ENCODE results near the gene OGFOD3.
"Not testable (repeated sequence)": the region's sequence is repeated elsewhere in the genome, so short reads cannot be mapped to it uniquely, and the experiment has no call there.

The OGFOD3 gene

DNA sequence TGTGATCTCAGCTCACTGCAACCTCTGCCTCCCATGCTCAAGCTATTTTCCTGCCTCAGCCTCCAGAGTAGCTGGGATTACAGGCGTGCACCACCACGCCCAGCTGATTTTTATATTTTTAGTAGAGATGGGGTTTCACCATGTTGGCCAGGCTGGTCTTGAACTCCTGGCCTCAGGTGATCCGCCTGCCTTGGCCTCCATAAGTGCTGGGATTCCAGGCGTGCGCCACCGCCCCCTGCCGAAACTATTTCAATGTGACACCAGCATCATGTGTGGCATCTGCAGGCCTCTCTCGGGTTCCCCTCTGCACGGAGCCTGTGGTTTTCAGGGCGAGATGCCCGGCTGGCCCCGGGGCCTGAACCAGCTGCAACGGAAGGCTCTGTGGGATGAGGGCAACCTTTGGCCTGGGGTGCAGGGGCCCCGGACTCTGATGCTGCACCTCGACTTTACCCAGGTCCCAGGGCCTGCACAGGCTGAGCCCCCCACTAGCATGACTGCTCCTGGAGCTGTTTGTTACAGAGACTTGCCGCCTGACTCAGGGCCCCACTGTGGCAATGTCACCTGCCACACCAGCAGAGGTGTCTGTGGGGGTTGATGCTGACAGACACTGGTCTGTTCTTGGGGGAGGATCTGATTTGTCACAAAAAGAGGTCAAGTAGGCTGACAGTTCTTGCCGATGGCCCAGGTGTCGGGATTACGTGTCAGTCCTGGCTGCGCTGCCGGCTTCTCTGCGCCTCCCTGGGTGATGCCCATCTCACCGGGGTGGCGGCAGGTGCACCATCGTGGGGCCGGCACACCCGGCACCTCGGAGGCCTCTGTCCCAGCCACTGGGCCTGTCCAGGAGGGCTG, 68.0 kb downstream of the OGFOD3 start:
- no peaks in the 10 kb centered on the region for H3K27me3 ChIP-seq (ENCODE audit: insufficient read depth, poor library complexity, severe bottlenecking)
- H3K27ac ChIP-seq (ENCODE audit: poor library complexity, severe bottlenecking) = no peak overlapping the region
- H3K4me1 ChIP-seq (ENCODE audit: insufficient read depth, poor library complexity, severe bottlenecking) = peaks cover 1% of the 10 kb centered on the region
- no peak for TF ChIP-seq CTCF (IDR thresholded peaks at IDR 0.05; ENCODE audit: poor library complexity, severe bottlenecking)
- H3K4me3 ChIP-seq (ENCODE audit: severe bottlenecking) = no peak overlapping the region
- ATAC-seq (ENCODE audit: low read depth) = no peak
- no peak for DNase-seq (ENCODE audit: low spot score)
- no peaks in the 10 kb centered on the region for H3K36me3 ChIP-seq (ENCODE audit: low read depth)
- H3K9me3 ChIP-seq (ENCODE audit: severe bottlenecking) = no peaks in the 10 kb centered on the region

- ATAC-seq (ENCODE audit: low read depth) (no peak), DNase-seq (ENCODE audit: low spot score) (no peak)
- no peak overlapping the region for H3K27ac ChIP-seq (ENCODE audit: poor library complexity, severe bottlenecking)
- H3K4me1 ChIP-seq (ENCODE audit: insufficient read depth, poor library complexity, severe bottlenecking) = no peaks in the 10 kb centered on the region
- no peaks in the 10 kb centered on the region for H3K9me3 ChIP-seq (ENCODE audit: severe bottlenecking)
- no peak for TF ChIP-seq CTCF (IDR thresholded peaks at IDR 0.05; ENCODE audit: poor library complexity, severe bottlenecking)
- no peaks in the 10 kb centered on the region for H3K36me3 ChIP-seq (ENCODE audit: low read depth)
- no peak overlapping the region for H3K4me3 ChIP-seq (ENCODE audit: severe bottlenecking)
- H3K27me3 ChIP-seq (ENCODE audit: insufficient read depth, poor library complexity, severe bottlenecking) = no peaks in the 10 kb centered on the region
Observed at GRCh38 chr17:82349287-82349701, 69.1 kb downstream of the OGFOD3 start.

- Histone ChIP-seq H3K36me3 (ENCODE audit: low read depth) (no peaks in the 10 kb centered on the region), H3K4me3 (ENCODE audit: severe bottlenecking) (no peak overlapping the region), H3K27ac (ENCODE audit: poor library complexity, severe bottlenecking) (no peak overlapping the region), H3K9me3 (ENCODE audit: severe bottlenecking) (no peaks in the 10 kb centered on the region), H3K4me1 (ENCODE audit: insufficient read depth, poor library complexity, severe bottlenecking) (no peaks in the 10 kb centered on the region), H3K27me3 (ENCODE audit: insufficient read depth, poor library complexity, severe bottlenecking) (no peaks in the 10 kb centered on the region)
- ATAC-seq (ENCODE audit: low read depth) = no peak
- no peak for TF ChIP-seq CTCF (IDR thresholded peaks at IDR 0.05; ENCODE audit: poor library complexity, severe bottlenecking)
- no peak for DNase-seq (ENCODE audit: low spot score)
Observed at GRCh38 chr17:82348866-82349265, 69.5 kb downstream of the OGFOD3 start.

DNA sequence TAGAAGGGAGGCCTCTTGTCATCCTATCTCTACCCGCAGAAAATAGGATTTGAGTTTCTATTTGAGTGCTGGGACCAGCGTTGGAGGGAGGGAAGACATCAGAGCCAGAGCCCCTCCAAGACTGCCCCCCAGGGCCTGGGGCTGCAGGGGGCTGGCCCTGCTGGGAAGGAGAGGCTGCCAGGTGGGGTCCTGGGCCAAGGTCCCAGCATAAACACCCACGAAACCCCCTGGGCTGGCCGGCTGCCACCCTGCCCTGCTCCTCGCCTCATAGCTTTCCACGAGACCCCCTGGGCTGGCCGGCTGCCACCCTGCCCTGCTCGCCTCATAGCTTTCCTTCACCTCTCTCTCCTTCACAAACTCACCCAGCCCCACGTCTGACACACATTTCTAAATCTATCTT, 70.0 kb downstream of the OGFOD3 start:
- H3K36me3 ChIP-seq (ENCODE audit: low read depth) = no peaks in the 10 kb centered on the region
- TF ChIP-seq CTCF (IDR thresholded peaks at IDR 0.05; ENCODE audit: poor library complexity, severe bottlenecking) = no peak
- no peak overlapping the region for H3K4me3 ChIP-seq (ENCODE audit: severe bottlenecking)
- no peaks in the 10 kb centered on the region for H3K4me1 ChIP-seq (ENCODE audit: insufficient read depth, poor library complexity, severe bottlenecking)
- no peaks in the 10 kb centered on the region for H3K9me3 ChIP-seq (ENCODE audit: severe bottlenecking)
- no peak overlapping the region for H3K27ac ChIP-seq (ENCODE audit: poor library complexity, severe bottlenecking)
- H3K27me3 ChIP-seq (ENCODE audit: insufficient read depth, poor library complexity, severe bottlenecking) = no peaks in the 10 kb centered on the region
- no peak for ATAC-seq (ENCODE audit: low read depth)
- DNase-seq (ENCODE audit: low spot score) = no peak

GRCh38 chr17:82347994-82348393, 70.4 kb downstream of the OGFOD3 start:
- DNase-seq (ENCODE audit: low spot score); ATAC-seq (ENCODE audit: low read depth); H3K27me3 ChIP-seq (ENCODE audit: insufficient read depth, poor library complexity, severe bottlenecking); H3K36me3 ChIP-seq (ENCODE audit: low read depth); H3K4me1 ChIP-seq (ENCODE audit: insufficient read depth, poor library complexity, severe bottlenecking); H3K9me3 ChIP-seq (ENCODE audit: severe bottlenecking); H3K4me3 ChIP-seq (ENCODE audit: severe bottlenecking); H3K27ac ChIP-seq (ENCODE audit: poor library complexity, severe bottlenecking): not testable (repeated sequence)
